Measurements from ENCODE around the gene ZNF710. TPM values are rescaled to one million over a fixed set of nuclear protein-coding genes. Genes with fewer than 3 reads are reported as not detected.

The ZNF710 gene
- total and polyA plus RNA-seq, 2 experiments from 2014 or later, result 15.9 to 18.2 TPM

DNA sequence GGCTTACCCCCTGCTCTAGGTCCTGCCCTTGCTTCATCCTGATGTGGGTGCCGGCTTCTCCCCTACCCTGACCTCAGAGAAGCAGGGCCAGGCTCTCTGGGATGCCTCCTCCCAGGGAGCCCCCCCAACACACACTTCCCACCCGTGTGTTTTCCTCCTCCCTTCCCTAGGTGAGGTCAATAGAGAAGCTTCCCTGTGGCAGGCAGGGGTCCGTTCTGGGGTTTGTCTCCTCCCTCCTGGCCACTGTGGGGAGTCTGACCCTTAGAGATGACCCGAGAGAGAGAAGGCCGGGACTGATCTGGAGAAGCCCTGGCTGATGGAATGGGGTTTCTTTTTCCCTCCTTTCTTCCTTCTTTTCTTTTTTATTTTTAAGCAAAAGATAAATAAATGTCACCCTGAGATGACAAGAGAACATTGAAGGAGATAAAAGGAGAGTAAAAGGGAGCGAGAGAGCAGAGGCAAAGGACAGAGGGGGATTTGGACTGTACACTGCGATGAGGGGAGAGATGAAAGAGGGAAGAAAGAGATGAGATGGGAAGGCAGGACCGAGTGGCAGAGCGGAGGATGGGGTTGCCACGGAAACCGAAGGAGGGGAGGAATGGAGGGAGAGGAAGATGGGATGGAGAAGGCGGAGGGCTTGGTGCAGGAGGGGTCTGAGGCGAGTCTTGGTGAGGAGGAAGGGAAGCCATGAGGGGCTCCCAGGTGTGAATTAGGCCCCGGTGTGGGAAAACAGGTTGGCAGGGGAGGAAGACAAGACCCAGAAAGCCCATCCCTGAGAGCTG lies 52.8 kb downstream of the ZNF710 start (continued):
- TF ChIP-seq, protein P1, sequence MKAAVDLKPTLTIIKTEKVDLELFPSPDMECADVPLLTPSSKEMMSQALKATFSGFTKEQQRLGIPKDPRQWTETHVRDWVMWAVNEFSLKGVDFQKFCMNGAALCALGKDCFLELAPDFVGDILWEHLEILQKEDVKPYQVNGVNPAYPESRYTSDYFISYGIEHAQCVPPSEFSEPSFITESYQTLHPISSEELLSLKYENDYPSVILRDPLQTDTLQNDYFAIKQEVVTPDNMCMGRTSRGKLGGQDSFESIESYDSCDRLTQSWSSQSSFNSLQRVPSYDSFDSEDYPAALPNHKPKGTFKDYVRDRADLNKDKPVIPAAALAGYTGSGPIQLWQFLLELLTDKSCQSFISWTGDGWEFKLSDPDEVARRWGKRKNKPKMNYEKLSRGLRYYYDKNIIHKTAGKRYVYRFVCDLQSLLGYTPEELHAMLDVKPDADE (IDR thresholded peaks at IDR 0.05), result no peak
- no peak for TF ChIP-seq CREB1 (CRISPR knock-in tag; IDR thresholded peaks at IDR 0.05; ENCODE audit: low read depth)
- TF ChIP-seq EZH2 (IDR thresholded peaks at IDR 0.05; ENCODE audit: low read depth, unreplicated experiment), result no peak
- no peak for TF ChIP-seq ZNF331 (CRISPR knock-in tag; IDR thresholded peaks at IDR 0.05; ENCODE audit: low read depth)
- no peak for TF ChIP-seq EZH2phosphoT487 (IDR thresholded peaks at IDR 0.05; ENCODE audit: unreplicated experiment)

DNA sequence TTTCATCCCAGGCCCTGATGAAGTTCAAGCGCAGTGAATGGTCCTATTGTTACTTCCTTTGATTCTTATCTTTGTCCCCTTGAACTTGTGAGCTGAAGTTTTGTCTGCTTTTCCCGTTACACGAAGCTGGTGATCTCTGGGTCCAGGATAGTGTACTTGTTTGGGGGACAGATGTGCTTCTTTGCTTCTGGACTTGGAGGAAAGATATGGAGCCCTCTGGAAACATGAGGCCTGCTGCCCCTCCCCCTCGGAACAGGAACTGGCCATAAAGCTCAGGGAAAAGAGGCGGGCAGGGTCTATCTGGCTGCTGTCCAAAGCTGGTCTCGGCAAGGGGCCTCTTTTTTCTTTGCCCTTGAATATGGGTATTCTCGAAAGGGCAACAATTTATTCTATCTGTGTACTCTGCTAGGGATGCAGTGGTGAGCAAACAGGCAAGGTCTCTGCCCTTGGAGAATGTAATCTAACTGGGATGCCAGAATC lies 53.5 kb downstream of the ZNF710 start:
- Histone ChIP-seq H3K36me3 (ENCODE audit: insufficient read depth) (no peaks in the 10 kb centered on the region), H3K79me2 (replicated peaks; ENCODE audit: insufficient read depth) (no peaks in the 10 kb centered on the region), H2AFZ (no peak overlapping the region), H3K27ac (ENCODE audit: low read depth) (no peak overlapping the region), H3K4me2 (no peak overlapping the region), H3F3A (replicated peaks; ENCODE audit: low read depth) (no peaks in the 10 kb centered on the region; the same call in 1 of the 2 replicates), H3K4me3 (no peak overlapping the region), H4K20me1 (replicated peaks; ENCODE audit: insufficient read depth) (no peaks in the 10 kb centered on the region), H3K4me1 (ENCODE audit: insufficient read depth) (peaks cover 12% of the 10 kb centered on the region), H3K27me3 (ENCODE audit: insufficient read depth) (no peaks in the 10 kb centered on the region), H3K9me2 (ENCODE audit: insufficient read depth) (no peaks in the 10 kb centered on the region)
- H3K27me3 Mint-ChIP-seq (ENCODE audit: insufficient read depth, low read depth, poor library complexity), result peaks cover 14% of the 10 kb centered on the region
- DNase-seq (ENCODE audit: low spot score), result no peak
- H3K36me3 Mint-ChIP-seq (ENCODE audit: low read depth), result no peaks in the 10 kb centered on the region; the same call in 2 of the 3 replicates
- no peak overlapping the region for H3K4me3 Mint-ChIP-seq
- ATAC-seq, result no peak
- peaks cover 47% of the 10 kb centered on the region for H3K4me1 Mint-ChIP-seq
- H3K9me3 Mint-ChIP-seq, result no peaks in the 10 kb centered on the region
- H3K27ac Mint-ChIP-seq, result no peak overlapping the region
- TF ChIP-seq EZH2 (IDR thresholded peaks at IDR 0.05; ENCODE audit: low read depth, unreplicated experiment) (no peak), ZNF331 (CRISPR knock-in tag; IDR thresholded peaks at IDR 0.05; ENCODE audit: low read depth) (no peak), POLR2AphosphoS5 (IDR thresholded peaks at IDR 0.05; ENCODE audit: low read depth) (no peak), ZNF114 (CRISPR knock-in tag; IDR thresholded peaks at IDR 0.05) (no peak), NANOG (IDR thresholded peaks at IDR 0.05; ENCODE audit: borderline replicate concordance) (no peak), STAT1 (IDR thresholded peaks at IDR 0.05; ENCODE audit: unreplicated experiment) (no peak), JUNB (IDR thresholded peaks at IDR 0.05; ENCODE audit: unreplicated experiment) (no peak), CREB1 (CRISPR knock-in tag; IDR thresholded peaks at IDR 0.05; ENCODE audit: low read depth) (no peak)
- TF ChIP-seq, protein P2, sequence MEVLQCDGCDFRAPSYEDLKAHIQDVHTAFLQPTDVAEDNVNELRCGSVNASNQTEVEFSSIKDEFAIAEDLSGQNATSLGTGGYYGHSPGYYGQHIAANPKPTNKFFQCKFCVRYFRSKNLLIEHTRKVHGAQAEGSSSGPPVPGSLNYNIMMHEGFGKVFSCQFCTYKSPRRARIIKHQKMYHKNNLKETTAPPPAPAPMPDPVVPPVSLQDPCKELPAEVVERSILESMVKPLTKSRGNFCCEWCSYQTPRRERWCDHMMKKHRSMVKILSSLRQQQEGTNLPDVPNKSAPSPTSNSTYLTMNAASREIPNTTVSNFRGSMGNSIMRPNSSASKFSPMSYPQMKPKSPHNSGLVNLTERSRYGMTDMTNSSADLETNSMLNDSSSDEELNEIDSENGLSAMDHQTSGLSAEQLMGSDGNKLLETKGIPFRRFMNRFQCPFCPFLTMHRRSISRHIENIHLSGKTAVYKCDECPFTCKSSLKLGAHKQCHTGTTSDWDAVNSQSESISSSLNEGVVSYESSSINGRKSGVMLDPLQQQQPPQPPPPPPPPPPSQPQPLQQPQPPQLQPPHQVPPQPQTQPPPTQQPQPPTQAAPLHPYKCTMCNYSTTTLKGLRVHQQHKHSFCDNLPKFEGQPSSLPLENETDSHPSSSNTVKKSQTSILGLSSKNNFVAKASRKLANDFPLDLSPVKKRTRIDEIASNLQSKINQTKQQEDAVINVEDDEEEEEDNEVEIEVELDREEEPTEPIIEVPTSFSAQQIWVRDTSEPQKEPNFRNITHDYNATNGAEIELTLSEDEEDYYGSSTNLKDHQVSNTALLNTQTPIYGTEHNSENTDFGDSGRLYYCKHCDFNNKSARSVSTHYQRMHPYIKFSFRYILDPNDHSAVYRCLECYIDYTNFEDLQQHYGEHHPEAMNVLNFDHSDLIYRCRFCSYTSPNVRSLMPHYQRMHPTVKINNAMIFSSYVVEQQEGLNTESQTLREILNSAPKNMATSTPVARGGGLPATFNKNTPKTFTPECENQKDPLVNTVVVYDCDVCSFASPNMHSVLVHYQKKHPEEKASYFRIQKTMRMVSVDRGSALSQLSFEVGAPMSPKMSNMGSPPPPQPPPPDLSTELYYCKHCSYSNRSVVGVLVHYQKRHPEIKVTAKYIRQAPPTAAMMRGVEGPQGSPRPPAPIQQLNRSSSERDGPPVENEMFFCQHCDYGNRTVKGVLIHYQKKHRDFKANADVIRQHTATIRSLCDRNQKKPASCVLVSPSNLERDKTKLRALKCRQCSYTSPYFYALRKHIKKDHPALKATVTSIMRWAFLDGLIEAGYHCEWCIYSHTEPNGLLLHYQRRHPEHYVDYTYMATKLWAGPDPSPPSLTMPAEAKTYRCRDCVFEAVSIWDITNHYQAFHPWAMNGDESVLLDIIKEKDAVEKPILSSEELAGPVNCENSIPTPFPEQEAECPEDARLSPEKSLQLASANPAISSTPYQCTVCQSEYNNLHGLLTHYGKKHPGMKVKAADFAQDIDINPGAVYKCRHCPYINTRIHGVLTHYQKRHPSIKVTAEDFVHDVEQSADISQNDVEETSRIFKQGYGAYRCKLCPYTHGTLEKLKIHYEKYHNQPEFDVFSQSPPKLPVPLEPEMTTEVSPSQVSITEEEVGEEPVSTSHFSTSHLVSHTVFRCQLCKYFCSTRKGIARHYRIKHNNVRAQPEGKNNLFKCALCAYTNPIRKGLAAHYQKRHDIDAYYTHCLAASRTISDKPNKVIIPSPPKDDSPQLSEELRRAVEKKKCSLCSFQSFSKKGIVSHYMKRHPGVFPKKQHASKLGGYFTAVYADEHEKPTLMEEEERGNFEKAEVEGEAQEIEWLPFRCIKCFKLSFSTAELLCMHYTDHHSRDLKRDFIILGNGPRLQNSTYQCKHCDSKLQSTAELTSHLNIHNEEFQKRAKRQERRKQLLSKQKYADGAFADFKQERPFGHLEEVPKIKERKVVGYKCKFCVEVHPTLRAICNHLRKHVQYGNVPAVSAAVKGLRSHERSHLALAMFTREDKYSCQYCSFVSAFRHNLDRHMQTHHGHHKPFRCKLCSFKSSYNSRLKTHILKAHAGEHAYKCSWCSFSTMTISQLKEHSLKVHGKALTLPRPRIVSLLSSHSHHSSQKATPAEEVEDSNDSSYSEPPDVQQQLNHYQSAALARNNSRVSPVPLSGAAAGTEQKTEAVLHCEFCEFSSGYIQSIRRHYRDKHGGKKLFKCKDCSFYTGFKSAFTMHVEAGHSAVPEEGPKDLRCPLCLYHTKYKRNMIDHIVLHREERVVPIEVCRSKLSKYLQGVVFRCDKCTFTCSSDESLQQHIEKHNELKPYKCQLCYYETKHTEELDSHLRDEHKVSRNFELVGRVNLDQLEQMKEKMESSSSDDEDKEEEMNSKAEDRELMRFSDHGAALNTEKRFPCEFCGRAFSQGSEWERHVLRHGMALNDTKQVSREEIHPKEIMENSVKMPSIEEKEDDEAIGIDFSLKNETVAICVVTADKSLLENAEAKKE (CRISPR knock-in tag; IDR thresholded peaks at IDR 0.05), result no peak
- TF ChIP-seq, protein P3, sequence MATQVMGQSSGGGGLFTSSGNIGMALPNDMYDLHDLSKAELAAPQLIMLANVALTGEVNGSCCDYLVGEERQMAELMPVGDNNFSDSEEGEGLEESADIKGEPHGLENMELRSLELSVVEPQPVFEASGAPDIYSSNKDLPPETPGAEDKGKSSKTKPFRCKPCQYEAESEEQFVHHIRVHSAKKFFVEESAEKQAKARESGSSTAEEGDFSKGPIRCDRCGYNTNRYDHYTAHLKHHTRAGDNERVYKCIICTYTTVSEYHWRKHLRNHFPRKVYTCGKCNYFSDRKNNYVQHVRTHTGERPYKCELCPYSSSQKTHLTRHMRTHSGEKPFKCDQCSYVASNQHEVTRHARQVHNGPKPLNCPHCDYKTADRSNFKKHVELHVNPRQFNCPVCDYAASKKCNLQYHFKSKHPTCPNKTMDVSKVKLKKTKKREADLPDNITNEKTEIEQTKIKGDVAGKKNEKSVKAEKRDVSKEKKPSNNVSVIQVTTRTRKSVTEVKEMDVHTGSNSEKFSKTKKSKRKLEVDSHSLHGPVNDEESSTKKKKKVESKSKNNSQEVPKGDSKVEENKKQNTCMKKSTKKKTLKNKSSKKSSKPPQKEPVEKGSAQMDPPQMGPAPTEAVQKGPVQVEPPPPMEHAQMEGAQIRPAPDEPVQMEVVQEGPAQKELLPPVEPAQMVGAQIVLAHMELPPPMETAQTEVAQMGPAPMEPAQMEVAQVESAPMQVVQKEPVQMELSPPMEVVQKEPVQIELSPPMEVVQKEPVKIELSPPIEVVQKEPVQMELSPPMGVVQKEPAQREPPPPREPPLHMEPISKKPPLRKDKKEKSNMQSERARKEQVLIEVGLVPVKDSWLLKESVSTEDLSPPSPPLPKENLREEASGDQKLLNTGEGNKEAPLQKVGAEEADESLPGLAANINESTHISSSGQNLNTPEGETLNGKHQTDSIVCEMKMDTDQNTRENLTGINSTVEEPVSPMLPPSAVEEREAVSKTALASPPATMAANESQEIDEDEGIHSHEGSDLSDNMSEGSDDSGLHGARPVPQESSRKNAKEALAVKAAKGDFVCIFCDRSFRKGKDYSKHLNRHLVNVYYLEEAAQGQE (IDR thresholded peaks at IDR 0.05; ENCODE audit: unreplicated experiment), result no peak
- TF ChIP-seq, protein P1 (IDR thresholded peaks at IDR 0.05), result no peak
